NCI-H2227 treated with DMSO at 0.1 percent for 48 hours (cell line): ENCODE measurements around the gene LARGE2.

Experiments
- DNase-seq: peaks from one replicate; lab custom pipeline; 2025; lab: John Stamatoyannopoulos, UW

The LARGE2 gene

DNA sequence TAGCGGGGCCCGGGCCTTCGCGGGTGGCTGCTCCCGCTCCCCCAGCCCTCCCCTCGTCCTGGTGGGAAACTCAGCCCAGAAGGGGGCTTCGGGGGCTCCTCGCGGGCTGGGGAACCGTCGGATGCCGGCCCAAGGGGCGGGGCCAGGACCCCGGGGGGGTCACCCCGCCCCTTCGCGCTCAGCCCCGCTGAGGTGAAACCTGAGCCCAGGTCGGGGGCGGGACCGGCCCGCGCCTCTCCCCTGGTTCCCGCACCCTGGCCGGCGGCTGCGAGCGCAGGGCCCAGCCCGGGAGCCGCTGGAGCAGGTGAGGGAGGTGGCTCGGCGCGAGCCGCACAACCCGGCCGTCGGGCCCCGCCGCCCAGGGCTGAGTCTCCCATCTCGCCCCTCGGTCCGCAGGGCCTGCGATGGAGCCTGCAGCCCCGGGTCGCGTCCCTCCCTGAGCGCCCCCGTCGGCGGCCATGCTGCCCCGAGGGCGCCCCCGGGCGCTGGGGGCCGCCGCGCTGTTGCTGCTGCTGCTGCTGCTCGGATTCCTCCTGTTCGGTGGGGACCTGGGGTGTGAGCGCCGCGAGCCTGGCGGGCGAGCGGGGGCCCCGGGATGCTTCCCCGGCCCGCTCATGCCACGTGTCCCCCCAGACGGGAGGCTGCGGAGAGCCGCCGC lies at the start of gene LARGE2:
Gene LARGE2 (plus strand): TSS at position 232 of the 658 bp plus-strand sequence. CDS start 227 bp downstream, at position 459.
- no peak for DNase-seq

- DNase-seq = no peak
Measured at GRCh38 chr11:45876401-45876800, 46.1 kb upstream of the LARGE2 start.

DNA sequence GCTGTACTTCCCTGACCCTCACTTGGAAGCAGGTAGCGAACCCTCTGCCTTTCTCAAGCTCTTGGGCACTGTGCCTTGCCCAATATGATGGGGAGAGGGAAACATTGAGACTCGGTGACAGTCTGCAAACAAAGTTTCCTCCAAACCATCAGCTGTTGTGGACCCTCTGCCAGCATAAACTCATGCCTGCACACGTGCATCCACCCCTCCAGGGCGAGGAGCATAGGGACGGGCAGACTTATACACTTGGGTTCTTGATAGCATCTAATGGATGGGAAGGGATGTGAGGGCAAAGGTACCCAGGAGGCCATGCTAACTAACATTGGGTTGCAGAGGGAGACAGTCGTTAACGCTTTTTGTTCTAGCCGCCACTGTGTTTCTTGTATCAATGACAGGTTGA lies 45.2 kb upstream of the LARGE2 start:
- no peak for DNase-seq

- DNase-seq = no peak
Measured at GRCh38 chr11:45877845-45878244, 44.6 kb upstream of the LARGE2 start.

- peak; percentile 38 for DNase-seq
Measured at GRCh38 chr11:45879803-45880686, 42.4 kb upstream of the LARGE2 start.

GRCh38 chr11:45880772-45881570 lies 41.5 kb upstream of the LARGE2 start:
- DNase-seq = no peak

GRCh38 chr11:45881708-45882368 lies 40.6 kb upstream of the LARGE2 start:
- DNase-seq = peak; percentile 14

DNA sequence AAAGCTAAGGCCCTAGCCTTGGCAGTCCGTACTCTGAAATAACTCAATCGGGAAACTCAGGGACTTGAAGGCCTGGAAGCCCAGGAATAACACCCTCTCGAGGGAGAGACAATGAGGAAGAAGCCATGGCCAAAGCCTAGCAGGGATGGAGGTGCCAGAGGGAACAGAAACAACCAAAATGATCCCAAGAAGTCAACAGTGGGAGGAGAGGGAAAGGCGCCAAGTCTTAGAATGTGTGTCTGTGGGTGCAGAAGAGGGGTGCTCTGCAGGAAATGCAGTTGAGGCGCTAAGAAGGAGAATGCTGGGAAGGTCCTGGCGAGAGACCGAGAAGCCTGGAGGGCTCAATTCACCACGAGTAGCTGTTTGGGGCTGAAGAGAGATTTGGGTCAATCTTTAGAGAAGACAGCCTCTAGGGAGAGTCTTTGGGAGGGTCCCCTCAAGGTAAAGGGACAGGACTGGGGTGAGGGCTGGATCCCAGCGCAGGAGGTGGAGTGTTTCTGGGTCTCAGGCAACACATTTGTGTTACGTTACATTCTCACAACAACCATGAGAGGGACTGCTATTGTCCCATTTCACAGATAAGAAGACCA lies 37.8 kb upstream of the LARGE2 start:
- DNase-seq = no peak

DNA sequence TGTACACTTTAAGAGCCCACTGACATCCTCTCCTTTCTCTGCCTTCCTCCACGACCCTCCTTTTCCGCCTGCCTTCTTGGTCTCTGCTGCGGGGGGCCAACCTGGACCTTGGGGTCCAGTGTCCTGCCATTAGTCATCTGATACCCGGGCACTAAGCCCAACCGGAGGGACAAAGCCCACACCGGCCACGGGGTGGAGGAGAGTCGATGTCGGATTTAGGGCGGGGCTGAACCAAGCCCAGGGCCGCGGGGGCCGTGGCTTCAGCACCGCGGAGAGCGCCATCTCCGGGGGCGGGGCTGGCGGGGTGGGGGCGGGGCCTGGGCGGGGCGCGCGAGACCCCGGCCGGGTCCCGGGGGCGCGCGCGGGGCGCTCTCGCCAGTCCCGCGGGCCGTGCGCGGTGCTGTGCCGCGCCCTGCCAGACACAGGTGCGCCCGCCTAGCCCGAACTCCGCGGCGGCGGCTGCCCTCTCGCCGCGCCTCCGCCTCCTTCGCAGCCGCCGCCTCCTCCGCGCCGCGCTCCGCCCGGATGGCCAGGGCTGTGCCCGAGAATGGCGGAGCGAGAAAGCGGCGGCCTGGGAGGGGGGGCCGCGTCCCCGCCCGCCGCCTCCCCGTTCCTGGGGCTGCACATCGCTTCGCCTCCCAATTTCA lies 37.1 kb upstream of the LARGE2 start, which contains the start of gene MAPK8IP1:
Gene MAPK8IP1 (plus strand): TSS at position 378 of the 647 bp plus-strand sequence. CDS start 170 bp downstream, at position 548.
- peak; percentile 64 for DNase-seq

DNA sequence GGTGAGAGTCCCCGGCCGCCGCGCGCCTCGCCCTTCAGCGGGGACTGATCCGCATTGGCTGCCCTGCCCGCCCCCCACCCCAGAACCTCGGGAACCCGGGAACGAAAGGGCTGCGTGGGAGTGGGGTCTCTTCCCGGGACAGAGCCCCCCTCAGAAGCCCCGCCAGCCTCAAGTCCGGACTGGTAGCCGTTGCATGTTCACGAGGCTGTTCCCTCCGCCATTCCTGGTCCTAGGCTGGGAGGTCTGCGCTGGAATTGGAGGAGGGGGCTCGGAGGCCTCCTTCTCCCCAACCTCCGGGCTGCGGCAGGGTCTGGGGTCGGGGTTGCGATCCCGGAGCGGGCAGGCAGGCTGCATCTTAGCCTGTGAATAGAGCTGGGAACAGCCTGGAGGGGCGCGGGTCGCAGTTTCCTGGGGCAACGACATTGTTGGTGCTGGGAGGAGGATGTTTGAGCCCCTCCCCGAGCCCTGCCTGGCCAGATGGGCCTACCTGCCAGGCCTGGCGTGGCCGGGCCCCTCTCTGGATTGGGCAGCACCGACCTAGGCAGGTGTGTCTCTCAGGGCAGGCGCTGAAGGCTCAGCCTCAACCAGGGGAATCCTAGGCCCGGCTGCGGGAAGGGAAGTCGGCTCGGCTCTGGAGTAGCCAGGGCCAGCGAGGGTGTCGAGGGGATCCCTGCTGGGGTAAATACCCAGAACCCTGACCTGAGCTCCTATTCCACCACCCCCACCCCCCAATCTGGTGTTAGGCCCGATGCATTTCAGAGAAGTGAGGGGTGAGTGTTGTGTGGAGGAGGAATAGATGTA lies 36.3 kb upstream of the LARGE2 start:
- no peak for DNase-seq

DNA sequence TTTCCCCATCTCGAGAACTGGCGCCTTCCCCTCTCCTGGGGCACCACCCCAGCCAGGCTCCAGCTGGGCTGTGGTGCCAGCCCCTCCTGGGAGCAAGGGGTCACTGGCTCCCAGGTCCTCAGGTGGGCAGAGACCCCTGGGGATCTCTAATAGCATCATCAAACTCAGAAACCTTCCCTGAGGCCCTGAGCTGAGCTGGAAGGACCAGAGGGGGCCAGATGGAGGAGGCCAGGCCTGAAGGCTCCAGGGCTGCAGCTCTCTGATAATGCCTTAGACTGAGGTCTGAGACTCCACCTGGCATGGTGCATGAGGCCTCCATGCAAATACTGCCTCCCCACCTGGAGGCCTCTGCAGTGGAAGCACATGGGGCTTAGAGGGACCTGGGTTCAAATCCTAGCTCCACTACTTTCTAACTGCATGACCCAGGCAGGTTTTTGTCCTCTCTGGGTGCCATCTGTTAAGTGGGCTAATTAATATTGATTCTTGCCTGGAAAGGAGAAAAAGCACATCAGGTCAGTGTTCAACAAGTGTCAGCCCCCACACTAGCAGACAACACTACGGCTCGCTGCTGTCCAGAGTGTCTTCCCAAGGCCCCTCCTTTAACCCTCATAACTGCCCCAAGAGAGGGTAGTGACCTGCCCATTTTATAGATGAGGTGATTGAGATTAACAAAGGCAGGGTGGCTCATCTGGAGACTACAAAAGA lies 35.5 kb upstream of the LARGE2 start:
- no peak for DNase-seq

GRCh38 chr11:45887587-45887986 lies 34.9 kb upstream of the LARGE2 start:
- DNase-seq = no peak

DNA sequence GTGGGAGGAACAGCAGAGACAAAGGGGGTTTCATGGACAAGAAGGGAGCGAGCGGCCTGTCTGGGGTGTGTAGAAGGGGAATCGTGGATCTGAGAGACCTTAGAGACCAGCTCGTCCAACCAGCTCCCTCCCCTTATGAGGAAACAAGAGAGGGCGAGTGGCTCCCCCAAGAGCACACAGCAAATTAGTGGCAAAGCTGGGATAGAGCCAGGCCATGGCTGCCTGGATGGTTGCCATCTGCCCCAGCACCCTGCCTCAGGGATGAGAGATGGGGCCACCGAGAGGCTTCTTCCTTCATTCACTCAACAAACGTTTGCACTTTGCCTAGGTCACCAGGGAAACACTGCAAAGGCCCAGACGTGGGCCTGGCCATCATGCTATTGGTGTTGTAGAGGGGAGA lies 32.9 kb upstream of the LARGE2 start:
- DNase-seq = no peak

DNA sequence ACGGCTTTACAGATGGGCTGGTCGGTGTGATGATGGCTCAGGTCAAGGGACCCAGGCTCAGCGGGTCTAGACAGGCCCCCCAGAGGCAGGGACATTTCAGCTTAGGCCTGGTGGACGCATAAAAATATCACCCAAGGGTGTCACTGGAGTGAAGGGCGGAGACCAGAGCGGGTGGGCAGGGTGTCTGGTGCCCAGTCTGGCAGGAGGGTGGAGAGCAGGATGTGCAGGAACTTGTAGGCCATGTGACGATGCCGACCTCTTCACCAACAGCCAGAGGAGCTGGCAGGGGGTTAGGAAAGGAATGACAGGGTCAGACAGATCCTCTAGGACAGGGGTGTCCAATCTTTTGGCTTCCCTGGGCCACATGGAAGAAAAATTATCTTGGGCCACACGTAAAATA lies 32.5 kb upstream of the LARGE2 start:
- no peak for DNase-seq

GRCh38 chr11:45890886-45891550 lies 31.4 kb upstream of the LARGE2 start:
- no peak for DNase-seq

DNA sequence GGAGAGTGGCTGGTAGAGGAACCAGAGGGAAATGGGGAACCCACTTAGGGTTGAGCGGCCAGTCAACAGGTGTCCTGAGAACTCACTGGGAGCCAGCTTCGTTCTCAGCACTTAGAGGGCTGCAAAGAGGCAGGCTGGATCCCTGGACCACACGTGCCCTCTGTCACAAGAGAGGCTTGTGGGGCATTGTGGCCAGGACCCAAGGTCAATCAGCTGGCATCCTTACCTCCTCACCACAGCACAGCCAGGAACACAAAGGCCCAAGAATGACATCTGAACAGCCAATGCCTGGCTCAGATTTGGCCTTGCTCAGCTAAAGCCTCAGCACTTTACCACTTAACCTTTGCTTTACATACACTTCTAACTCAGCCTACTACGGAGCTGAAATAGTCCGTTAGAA lies 29.6 kb upstream of the LARGE2 start:
- DNase-seq = no peak

DNA sequence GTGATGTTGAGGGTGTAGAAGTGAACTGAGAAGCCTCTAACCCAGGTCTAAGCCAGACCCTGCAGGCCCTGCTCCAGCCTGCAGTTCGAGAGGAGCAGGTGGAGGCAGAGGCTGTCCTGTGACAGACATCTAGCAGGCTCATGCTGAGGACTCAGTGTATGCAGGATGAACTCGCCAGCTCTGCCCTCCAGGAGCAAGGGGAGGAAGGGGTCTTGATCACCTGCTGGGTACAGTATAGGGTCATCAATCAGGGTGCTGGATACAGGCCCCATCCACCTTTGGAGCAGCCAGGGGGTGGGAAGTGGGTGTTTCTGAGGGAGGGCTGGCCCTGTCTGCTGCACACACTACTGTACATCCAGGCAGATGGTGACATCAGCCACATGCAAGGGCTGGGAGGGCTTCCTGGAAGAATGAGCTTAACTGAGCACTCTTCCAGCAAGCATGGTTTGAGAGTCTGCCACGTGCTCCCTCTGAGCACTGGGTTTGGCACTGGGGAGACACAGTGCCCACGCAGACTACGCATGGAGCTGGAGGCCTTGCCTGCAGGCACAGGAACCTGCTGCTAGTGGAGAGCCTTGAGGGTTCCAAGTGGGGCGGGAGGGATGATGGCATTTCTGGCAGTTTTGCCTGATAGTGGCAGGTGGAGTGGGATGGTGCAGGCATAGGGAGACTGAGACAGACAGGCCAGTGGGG lies 27.8 kb upstream of the LARGE2 start:
- DNase-seq = no peak

DNA sequence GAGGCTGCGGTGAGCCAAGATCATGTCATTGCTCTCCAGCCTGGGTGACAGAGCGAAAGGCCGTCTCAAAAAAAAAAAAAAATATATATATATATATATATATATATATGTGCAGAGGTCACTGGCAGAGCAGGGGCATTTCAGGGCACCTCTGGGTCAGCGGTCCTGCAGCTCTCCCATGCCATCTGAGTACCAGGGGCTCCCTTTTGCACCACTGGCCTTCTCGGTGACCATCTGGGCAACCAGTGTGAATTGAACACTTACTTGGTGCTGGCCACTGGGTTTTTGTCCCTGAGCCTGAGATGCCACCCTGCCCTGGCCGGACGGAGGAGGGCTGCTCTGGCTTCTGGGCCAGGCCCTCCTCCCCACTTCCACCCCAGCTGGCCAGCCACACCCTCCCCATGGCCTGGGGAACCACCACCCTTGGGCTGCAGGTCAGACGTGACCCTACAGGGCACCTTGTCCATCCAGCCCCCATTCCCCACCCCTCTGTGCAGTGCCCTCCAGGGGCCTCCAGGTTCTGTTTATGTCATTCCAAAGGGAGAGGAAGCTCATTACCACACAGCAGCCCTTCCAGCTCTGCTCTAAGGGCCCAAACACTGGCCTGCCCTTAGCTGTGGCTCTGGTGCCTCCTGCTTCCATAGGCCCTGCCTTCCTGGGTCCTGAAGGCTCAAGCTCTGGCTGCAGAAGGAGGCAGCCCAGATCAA lies 26.8 kb upstream of the LARGE2 start:
- DNase-seq = no peak
